AG04450 (cell line): ENCODE data around the gene RXFP1. TPM values are rescaled to one million over a fixed set of nuclear protein-coding genes. Genes with fewer than 3 reads are reported as not detected.

Experiments
- CTCF ChIA-PET: fragments of 300-600, 350-600 bp; formaldehyde crosslinking; extraction: SDS; loops from one replicate; lab custom pipeline; 2022; ENCODE audit warnings: antibody characterized with exemption, inconsistent platforms; lab: Charles Lee
- POLR2A ChIA-PET: fragments of 350-600 bp; formaldehyde crosslinking; extraction: SDS; loops from one replicate; lab custom pipeline; 2021; ENCODE audit warnings: antibody characterized with exemption, inconsistent platforms; lab: Yijun Ruan, JAX
- DNase-seq: peaks from one replicate; pipeline ENCODE4 v3.0.0-alpha.2; 2011; ENCODE audit warnings: low read depth, low spot score
- H3K27ac ChIP-seq: one replicate; pipeline ENCODE4 v1.5.1; 2012; ENCODE audit warnings: low read depth, low read length, control low read depth
- H3K27me3 ChIP-seq: one replicate; pipeline ENCODE4 v1.6.0; 2012; ENCODE audit warnings: low read length; ENCODE audit not compliant: control insufficient read depth, insufficient read depth
- H3K4me3 ChIP-seq: 2 replicates; pipeline ENCODE4 v1.5.1; 2011; ENCODE audit warnings: mild to moderate bottlenecking, low read depth, low read length, control low read depth
- H3K9me3 ChIP-seq: 2 replicates; pipeline ENCODE4 v1.5.1; 2012; ENCODE audit warnings: low read length; ENCODE audit not compliant: control insufficient read depth, insufficient read depth
- CTCF ChIP-seq: IDR thresholded peaks from 2 replicates; pipeline ENCODE4 v1.5.1; 2011; ENCODE audit warnings: low read depth, low read length, control low read depth, inconsistent platforms
- polyA minus RNA-seq: library from RNA; depleted of rRNA, polyadenylated mRNA; stranded (reverse); fragments of >200 nt; gene quantifications from 2 replicates; pipeline ENCODE4 v1.2.3, GENCODE V29; 2011; rRNA and poly(A)+ RNA removed
- polyA plus RNA-seq: library from polyadenylated mRNA; depleted of rRNA; stranded (reverse); fragments of >200 nt; gene quantifications from 2 replicates; pipeline ENCODE4 v1.2.3, GENCODE V29; 2011; rRNA removed

The RXFP1 gene
- polyA plus RNA-seq (0.02 TPM in 1 of 2 replicates, not detected in the other), polyA minus RNA-seq (not detected in 2 replicates)

GRCh38 chr4:158521484-158522088 is at the start of gene RXFP1:
TSS of gene RXFP1 (plus strand) at chr4:158521882. CDS start at chr4:158521977, 95 bp downstream.
- no peak for TF ChIP-seq CTCF
- Histone ChIP-seq H3K27ac (no peak within 1 kb of the TSS), H3K9me3 (no peaks in the 10 kb centered on the region), H3K4me3 (no peak within 1 kb of the TSS), H3K27me3 (no peaks in the 10 kb centered on the region)
- ChIA-PET CTCF (no interaction called here), POLR2A (no interaction called here)
- DNase-seq, result no peak

GRCh38 chr4:158481811-158482210 is 39.9 kb upstream of the RXFP1 start:
- DNase-seq, result no peak
- Histone ChIP-seq H3K9me3 (no peaks in the 10 kb centered on the region), H3K4me3 (no peak overlapping the region), H3K27ac (no peak overlapping the region), H3K27me3 (peaks cover 3% of the 10 kb centered on the region)
- ChIA-PET CTCF (no interaction called here), POLR2A (no interaction called here)
- TF ChIP-seq CTCF, result no peak

- POLR2A ChIA-PET, result no interaction called here
- DNase-seq, result no peak
- Histone ChIP-seq H3K9me3 (no peaks in the 10 kb centered on the region), H3K27me3 (no peaks in the 10 kb centered on the region), H3K27ac (no peak overlapping the region), H3K4me3 (no peak overlapping the region)
- CTCF ChIA-PET, result interaction anchor here (1.1 kb wide), 1 partner anchor 292 kb away, joined by 3 read pairs; no protein-coding TSS in a partner anchor
- no peak for TF ChIP-seq CTCF
Observed at GRCh38 chr4:158484173-158484885, 37.4 kb upstream of the RXFP1 start.

- H3K27ac ChIP-seq, result no peak overlapping the region
- no peak overlapping the region for H3K4me3 ChIP-seq
- no peaks in the 10 kb centered on the region for H3K9me3 ChIP-seq
- DNase-seq, result no peak
- CTCF ChIA-PET, result no interaction called here
- TF ChIP-seq CTCF, result no peak
- no peaks in the 10 kb centered on the region for H3K27me3 ChIP-seq
- POLR2A ChIA-PET, result no interaction called here
Observed at GRCh38 chr4:158490629-158491028, 31.1 kb upstream of the RXFP1 start.

GRCh38 chr4:158492391-158492790 is 29.3 kb upstream of the RXFP1 start:
- TF ChIP-seq CTCF, result no peak
- Histone ChIP-seq H3K27me3 (no peaks in the 10 kb centered on the region), H3K9me3 (no peaks in the 10 kb centered on the region), H3K4me3 (no peak overlapping the region), H3K27ac (no peak overlapping the region)
- ChIA-PET CTCF (no interaction called here), POLR2A (no interaction called here)
- DNase-seq, result no peak
